ENCODE data around the gene STAT1. TPM values are rescaled to one million over a fixed set of nuclear protein-coding genes. Genes with fewer than 3 reads are reported as not detected.

Gene STAT1
- total and polyA plus RNA-seq, 9 of the 15 experiments (the other 6 are each of a cell fraction or from before 2014, with no cell fraction given): 8.7 to 34.4 (median 26.8) TPM

GRCh38 chr2:190996338-190996946, 17.5 kb downstream of the STAT1 start:
- Histone ChIP-seq H3K36me3 (ENCODE audit: control insufficient read depth, insufficient read depth, low read length) (peaks cover 88% of the 10 kb centered on the region), H3K4me2 (ENCODE audit: insufficient read depth, low read length) (no peak overlapping the region), H4K20me1 (replicated peaks; ENCODE audit: control insufficient read depth, insufficient read depth, low read length) (no peaks in the 10 kb centered on the region), H3K27ac (ENCODE audit: extremely low read depth, low read depth, low read length) (no peak overlapping the region), H3K79me2 (ENCODE audit: control insufficient read depth, insufficient read depth, low read length) (no peaks in the 10 kb centered on the region), H3K9me3 (replicated peaks; ENCODE audit: control insufficient read depth, insufficient read depth, low read depth, low read length) (no peaks in the 10 kb centered on the region), H3K27me3 (ENCODE audit: control insufficient read depth in 2 of 2, insufficient read depth in 2 of 2, low read length in 2 of 2) (no peaks in the 10 kb centered on the region), H3K9me1 (ENCODE audit: control insufficient read depth, insufficient read depth, low read length) (no peaks in the 10 kb centered on the region), H3K4me1 (replicated peaks in 1 of 2; ENCODE audit: control insufficient read depth in 2 of 2, insufficient read depth in 2 of 2, low read length in 2 of 2) (no peaks in the 10 kb centered on the region), H3K4me3 (no peak overlapping the region), H2AFZ (ENCODE audit: low read depth, low read length) (no peak overlapping the region), H3K9ac (ENCODE audit: insufficient read depth in 1 of 2, low read depth in 2 of 2, low read length in 2 of 2) (no peak overlapping the region)
- DNase-seq (ENCODE audit: extremely low read depth in 1 of 4, low spot score in 3 of 4) (peak; percentile 31 to 67 (median 54)), FAIRE-seq (peak; percentile 60), ATAC-seq (peak; percentile 99)
- intact Hi-C loops (cut with micrococcal nuclease) (loop anchor here (1.0 kb wide), 1 partner anchor 34 kb away; no protein-coding TSS in a partner anchor), in situ Hi-C loops (cut with MboI) (no loop called here)
- no TSS peak for BruUV-seq (replicated peaks)
- WGBS (ENCODE audit: insufficient coverage, low coverage, missing lambda C conversion rate): 97% methylated on average over 4 of the region's 5 CpGs
- ChIA-PET POLR2A (no interaction called here), CTCF (ENCODE audit: low intra/inter-chr PET ratio) (interaction anchor here (0.7 kb wide), 1 partner anchor 192 kb away, joined by 3 read pairs; no protein-coding TSS in a partner anchor)
- TF ChIP-seq CBX8 (IDR thresholded peaks at IDR 0.05; ENCODE audit: borderline replicate concordance, extremely low read depth, low read depth, low read length, poor library complexity, severe bottlenecking): no peak
- TF ChIP-seq RREB1 (CRISPR knock-in tag; IDR thresholded peaks at IDR 0.05): no peak
- peak; percentile 69 for TF ChIP-seq CTCFL (IDR thresholded peaks at IDR 0.05; ENCODE audit: borderline replicate concordance, insufficient read depth, low read depth, low read length, poor library complexity, severe bottlenecking)

All from K562 (cell line).